Breast epithelium (tissue), 4 donors: ENCODE data around the gene DPT. TPM values are rescaled to one million over a fixed set of nuclear protein-coding genes. Genes with fewer than 3 reads are reported as not detected.

Source experiments
- DNase-seq, 2 donors: peaks; one replicate each; pipeline ENCODE4 v3.0.0-alpha.2; 2019; ENCODE audit warnings: low spot score in 2 of 2
- H3K27ac ChIP-seq, 2 donors: fragments of 200-600 bp; sonication (generic) in 1 of 2; one replicate each; pipeline ENCODE4 v1.5.1; 2016 to 2019; ENCODE audit warnings: mild to moderate bottlenecking in 1 of 2
- H3K27me3 ChIP-seq, 2 donors: fragments of 200-600 bp; sonication (generic) in 1 of 2; one replicate each; pipeline versions ENCODE4 v1.5.1 to v1.6.0; 2017 to 2019; ENCODE audit warnings: control low read depth in 1 of 2, mild to moderate bottlenecking in 1 of 2
- H3K36me3 ChIP-seq: fragments of 200-600 bp; one replicate; pipeline ENCODE4 v1.5.1; 2019
- H3K4me1 ChIP-seq, 2 donors: fragments of 200-600 bp; sonication (generic); one replicate each; pipeline ENCODE4 v1.5.1; 2016 to 2019; ENCODE audit warnings: control low read depth in 1 of 2
- H3K4me3 ChIP-seq, 3 donors: fragments of 200-600 bp; sonication (generic); 1 replicate in 2 of 3; 2 replicates in 1 of 3; pipeline ENCODE4 v1.5.1; 2016 to 2019; ENCODE audit warnings: mild to moderate bottlenecking in 3 of 3, moderate library complexity in 2 of 3
- H3K9me3 ChIP-seq, 2 donors: fragments of 200-600 bp; sonication (generic) in 1 of 2; one replicate each; pipeline ENCODE4 v1.5.1; 2016 to 2019; ENCODE audit warnings: control low read depth in 1 of 2
- POLR2A ChIP-seq: fragments of 450-650 bp; IDR thresholded peaks from one replicate; pipeline ENCODE4 v1.6.1; 2016; ENCODE audit warnings: antibody characterized with exemption, mild to moderate bottlenecking, moderate library complexity
- POLR2AphosphoS5 ChIP-seq, 3 donors: sonication (generic); formaldehyde crosslinking; IDR thresholded peaks; one replicate each; pipeline ENCODE4 v1.6.1; 2017; ENCODE audit warnings: antibody characterized with exemption in 3 of 3
- intact Hi-C: fragments of 100-400 bp; cut with DNase I; formaldehyde crosslinking; loops from one replicate; pipeline ENCODE4 v1.15.1; 2023; ENCODE audit warnings: low total_unique reads
- total RNA-seq, 3 donors: library from RNA; depleted of rRNA; stranded (reverse); fragments of >200 nt; gene quantifications; one replicate each; pipeline ENCODE4 v1.1.0, GENCODE V29; 2016
- TF ChIP-seq, protein P1 (sequence below), 3 donors: fragments of 450-650 bp; IDR thresholded peaks; one replicate each; pipeline ENCODE4 v1.5.1; 2016 to 2017; ENCODE audit warnings: antibody characterized with exemption in 3 of 3, mild to moderate bottlenecking in 3 of 3, moderate library complexity in 3 of 3

DPT gene
- total RNA-seq, 3 donors from 2014 or later: 26.9 to 740 (median 62.6) TPM

DNA sequence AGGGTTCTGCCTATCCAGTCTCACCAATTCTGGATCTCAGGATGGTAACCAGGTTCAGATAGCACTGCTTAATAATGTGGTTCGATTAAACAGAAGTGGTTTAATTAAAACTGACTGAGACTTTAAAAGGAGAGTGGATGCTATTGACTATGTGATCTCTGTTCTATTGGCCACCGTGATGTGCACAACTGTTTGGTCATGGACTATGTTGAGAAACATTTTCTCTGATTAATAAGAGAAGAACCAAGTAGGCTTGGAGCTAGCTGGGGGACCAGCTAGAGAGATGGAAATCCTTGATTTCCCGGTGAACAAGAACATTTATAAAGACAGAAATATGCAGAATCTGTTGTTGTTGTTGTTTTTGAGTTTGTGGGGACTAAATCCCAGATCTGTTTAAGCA lies 36.5 kb downstream of the DPT start:
- TF ChIP-seq POLR2AphosphoS5 (IDR thresholded peaks at IDR 0.05): no peak
- TF ChIP-seq, protein P1, sequence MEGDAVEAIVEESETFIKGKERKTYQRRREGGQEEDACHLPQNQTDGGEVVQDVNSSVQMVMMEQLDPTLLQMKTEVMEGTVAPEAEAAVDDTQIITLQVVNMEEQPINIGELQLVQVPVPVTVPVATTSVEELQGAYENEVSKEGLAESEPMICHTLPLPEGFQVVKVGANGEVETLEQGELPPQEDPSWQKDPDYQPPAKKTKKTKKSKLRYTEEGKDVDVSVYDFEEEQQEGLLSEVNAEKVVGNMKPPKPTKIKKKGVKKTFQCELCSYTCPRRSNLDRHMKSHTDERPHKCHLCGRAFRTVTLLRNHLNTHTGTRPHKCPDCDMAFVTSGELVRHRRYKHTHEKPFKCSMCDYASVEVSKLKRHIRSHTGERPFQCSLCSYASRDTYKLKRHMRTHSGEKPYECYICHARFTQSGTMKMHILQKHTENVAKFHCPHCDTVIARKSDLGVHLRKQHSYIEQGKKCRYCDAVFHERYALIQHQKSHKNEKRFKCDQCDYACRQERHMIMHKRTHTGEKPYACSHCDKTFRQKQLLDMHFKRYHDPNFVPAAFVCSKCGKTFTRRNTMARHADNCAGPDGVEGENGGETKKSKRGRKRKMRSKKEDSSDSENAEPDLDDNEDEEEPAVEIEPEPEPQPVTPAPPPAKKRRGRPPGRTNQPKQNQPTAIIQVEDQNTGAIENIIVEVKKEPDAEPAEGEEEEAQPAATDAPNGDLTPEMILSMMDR (IDR thresholded peaks at IDR 0.05): no peak
- TF ChIP-seq POLR2A: no peak
- Histone ChIP-seq H3K27ac (no peak overlapping the region), H3K27me3 (no peaks in the 10 kb centered on the region), H3K4me3 (no peak overlapping the region), H3K9me3 (no peaks in the 10 kb centered on the region), H3K4me1 (no peaks in the 10 kb centered on the region), H3K36me3 (no peaks in the 10 kb centered on the region)
- DNase-seq: no peak
- intact Hi-C loops: no loop called here

- intact Hi-C loops: no loop called here
- Histone ChIP-seq H3K4me3 (no peak overlapping the region), H3K9me3 (no peaks in the 10 kb centered on the region), H3K4me1 (no peaks in the 10 kb centered on the region), H3K27me3 (no peaks in the 10 kb centered on the region), H3K27ac (no peak overlapping the region), H3K36me3 (no peaks in the 10 kb centered on the region)
- TF ChIP-seq, protein P1 (IDR thresholded peaks at IDR 0.05): no peak
- no peak for TF ChIP-seq POLR2AphosphoS5 (IDR thresholded peaks at IDR 0.05)
- TF ChIP-seq POLR2A: no peak
- no peak for DNase-seq
Observed at GRCh38 chr1:168691541-168691940, 37.5 kb downstream of the DPT start.

DNA sequence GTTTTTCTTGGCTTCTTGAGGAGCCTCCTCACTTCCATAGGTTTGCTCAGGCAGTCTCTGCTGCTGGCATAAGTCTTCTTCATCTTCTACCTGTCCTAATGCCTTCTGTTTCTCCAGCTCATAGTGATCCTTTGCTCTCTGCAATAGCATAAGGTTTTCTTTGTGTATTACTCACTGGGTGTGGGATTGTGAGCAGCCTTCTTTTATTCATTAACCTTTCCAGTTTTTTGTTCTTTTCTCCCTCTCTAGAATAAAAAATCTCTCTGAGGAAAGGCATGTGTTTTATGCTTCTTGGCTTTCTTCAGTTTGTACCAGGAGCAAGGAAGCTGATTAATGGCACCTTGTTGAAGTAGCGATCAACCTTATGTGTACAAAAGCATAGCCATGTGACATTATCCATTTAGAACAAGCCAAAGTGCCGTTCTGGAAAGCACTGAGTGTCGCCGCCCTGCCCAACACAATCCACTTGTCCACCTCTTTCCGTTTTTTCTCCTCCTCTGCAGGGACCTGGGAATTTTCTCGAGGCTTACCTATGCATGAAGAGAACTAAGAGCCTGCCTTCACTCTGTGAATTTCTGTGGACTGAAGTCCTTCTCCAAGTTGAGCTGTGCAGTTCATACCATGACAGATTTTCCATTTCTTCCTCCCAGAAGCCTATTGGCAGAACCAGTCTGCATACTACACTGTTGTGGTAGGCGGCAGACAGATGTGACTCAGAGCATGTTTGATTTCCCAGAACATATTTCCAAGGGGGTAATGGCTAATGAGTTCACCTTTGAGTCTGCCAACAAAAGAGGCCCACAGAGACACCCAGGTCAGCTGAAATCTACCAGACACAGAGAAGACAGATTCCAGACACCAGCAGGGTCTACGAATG lies 39.0 kb downstream of the DPT start:
- intact Hi-C loops: no loop called here
- no peak for DNase-seq
- H3K4me3 ChIP-seq: no peak overlapping the region
- H3K9me3 ChIP-seq: no peaks in the 10 kb centered on the region
- no peak overlapping the region for H3K27ac ChIP-seq
- TF ChIP-seq POLR2AphosphoS5 (IDR thresholded peaks at IDR 0.05) (no peak), POLR2A (no peak)
- TF ChIP-seq, protein P1 (IDR thresholded peaks at IDR 0.05): no peak
- H3K36me3 ChIP-seq: no peaks in the 10 kb centered on the region
- no peaks in the 10 kb centered on the region for H3K4me1 ChIP-seq
- no peaks in the 10 kb centered on the region for H3K27me3 ChIP-seq

GRCh38 chr1:168689327-168689657 lies 39.7 kb downstream of the DPT start:
- TF ChIP-seq, protein P1 (IDR thresholded peaks at IDR 0.05): no peak
- TF ChIP-seq POLR2AphosphoS5 (IDR thresholded peaks at IDR 0.05) (no peak), POLR2A (no peak)
- intact Hi-C loops: no loop called here
- no peaks in the 10 kb centered on the region for H3K36me3 ChIP-seq
- no peaks in the 10 kb centered on the region for H3K9me3 ChIP-seq
- no peak overlapping the region for H3K27ac ChIP-seq
- DNase-seq: no peak
- H3K4me3 ChIP-seq: no peak overlapping the region
- no peaks in the 10 kb centered on the region for H3K4me1 ChIP-seq
- no peaks in the 10 kb centered on the region for H3K27me3 ChIP-seq

- Histone ChIP-seq H3K27me3 (no peaks in the 10 kb centered on the region), H3K9me3 (no peaks in the 10 kb centered on the region), H3K27ac (no peak overlapping the region), H3K36me3 (no peaks in the 10 kb centered on the region), H3K4me1 (no peaks in the 10 kb centered on the region), H3K4me3 (no peak overlapping the region)
- TF ChIP-seq, protein P1 (IDR thresholded peaks at IDR 0.05): no peak
- TF ChIP-seq POLR2A (no peak), POLR2AphosphoS5 (IDR thresholded peaks at IDR 0.05) (no peak)
- no peak for DNase-seq
- intact Hi-C loops: no loop called here
Observed at GRCh38 chr1:168688644-168689326, 40.2 kb downstream of the DPT start.
